ENCODE data around the gene PDCD1LG2.

The PDCD1LG2 gene

DNA sequence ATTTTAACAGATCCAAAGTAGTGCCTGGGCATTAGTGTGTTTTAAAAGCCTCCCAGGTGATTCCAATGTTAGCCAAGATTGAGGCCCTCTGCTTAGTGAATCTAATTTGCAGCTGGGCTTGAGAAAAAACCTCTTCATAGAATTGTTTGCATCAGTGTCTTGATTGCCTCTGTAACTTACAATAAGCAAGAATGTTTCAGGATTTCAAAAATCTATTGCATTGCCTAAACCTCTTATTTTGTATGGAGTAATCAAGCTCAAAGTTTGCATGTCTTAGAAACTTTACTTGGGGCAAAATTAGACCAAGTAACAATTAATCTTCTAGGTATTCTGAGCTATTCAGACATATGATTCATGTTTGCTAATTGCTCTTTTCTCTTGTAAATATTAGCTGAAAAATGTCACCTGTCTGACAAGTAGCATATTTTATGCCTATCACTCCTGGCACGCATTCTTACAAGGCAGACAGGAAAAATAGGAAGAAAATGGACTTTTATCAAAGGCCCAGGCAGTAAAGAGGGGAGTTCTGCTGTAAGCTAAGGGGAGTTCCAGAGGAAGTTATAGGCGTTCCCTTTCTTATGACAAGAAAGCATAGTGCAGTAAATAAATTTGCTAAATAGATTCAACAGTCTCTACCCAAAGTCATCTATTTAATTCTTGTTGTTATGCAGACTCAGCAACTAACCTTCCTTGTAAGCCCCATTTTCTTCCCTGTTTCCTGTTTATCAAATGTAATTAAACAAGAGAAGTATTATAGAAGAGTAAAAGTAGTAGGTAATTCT lies 21.0 kb downstream of the PDCD1LG2 start:
- DNase-seq (ENCODE audit: low read depth, low spot score) = no peak

DNA sequence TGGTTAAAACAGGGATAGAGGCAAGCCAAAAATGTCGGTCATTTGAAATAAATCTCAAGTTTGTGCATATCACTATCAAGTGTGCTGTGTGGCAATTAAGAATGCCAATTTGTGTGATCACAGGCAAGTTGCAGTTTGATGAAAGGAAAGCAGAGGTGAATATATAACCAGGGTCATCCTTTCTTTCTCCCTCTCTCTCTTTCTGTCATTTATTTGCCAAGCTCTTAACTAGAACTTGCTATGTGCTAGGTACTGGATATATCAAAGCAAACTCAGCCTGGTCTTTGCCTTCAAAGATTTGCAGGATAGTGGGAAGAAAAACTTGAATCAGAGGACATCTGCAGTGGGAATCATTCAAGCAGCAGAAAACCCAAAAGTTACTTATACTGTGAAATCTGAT lies 22.0 kb downstream of the PDCD1LG2 start:
- no peak for DNase-seq (ENCODE audit: low read depth, low spot score)

DNA sequence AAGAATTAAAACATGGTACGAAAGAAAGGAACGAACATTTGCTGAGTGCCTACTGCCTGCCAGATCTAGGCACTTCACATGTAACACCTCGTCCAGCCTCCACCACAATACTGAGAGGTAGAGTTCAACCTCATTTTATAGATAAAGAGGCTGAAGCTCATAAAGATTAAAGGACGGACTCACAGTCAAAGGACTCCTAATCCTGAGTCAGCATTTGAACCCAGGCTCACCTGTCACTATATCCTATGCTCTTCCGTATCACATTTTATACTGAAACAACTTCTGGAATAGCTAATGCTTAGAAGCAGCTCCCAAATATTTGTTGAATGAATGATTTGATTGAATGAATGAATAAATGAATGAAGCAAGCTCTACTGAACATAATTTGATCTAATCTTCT lies 22.5 kb downstream of the PDCD1LG2 start:
- DNase-seq (ENCODE audit: low read depth, low spot score) = no peak

DNA sequence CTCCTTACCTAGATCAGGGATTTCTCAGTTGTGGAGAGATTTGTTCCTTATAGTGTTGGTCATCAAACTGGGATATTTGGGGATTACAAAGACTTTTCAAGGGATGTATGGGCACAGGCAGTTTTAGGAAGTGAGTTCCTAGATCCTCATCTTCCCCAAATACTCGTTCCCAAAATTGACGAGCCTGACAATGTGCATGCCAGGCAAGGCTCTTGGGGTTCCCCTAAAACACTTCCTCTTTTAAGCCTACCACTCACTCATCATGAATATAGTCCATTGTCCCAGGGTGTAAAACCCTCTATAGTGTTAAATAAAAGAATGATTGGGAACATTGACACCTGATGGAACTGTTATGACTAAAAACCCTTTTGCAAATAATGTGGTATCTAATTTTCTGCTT lies 26.4 kb downstream of the PDCD1LG2 start:
- no peak for DNase-seq (ENCODE audit: low read depth, low spot score)

DNA sequence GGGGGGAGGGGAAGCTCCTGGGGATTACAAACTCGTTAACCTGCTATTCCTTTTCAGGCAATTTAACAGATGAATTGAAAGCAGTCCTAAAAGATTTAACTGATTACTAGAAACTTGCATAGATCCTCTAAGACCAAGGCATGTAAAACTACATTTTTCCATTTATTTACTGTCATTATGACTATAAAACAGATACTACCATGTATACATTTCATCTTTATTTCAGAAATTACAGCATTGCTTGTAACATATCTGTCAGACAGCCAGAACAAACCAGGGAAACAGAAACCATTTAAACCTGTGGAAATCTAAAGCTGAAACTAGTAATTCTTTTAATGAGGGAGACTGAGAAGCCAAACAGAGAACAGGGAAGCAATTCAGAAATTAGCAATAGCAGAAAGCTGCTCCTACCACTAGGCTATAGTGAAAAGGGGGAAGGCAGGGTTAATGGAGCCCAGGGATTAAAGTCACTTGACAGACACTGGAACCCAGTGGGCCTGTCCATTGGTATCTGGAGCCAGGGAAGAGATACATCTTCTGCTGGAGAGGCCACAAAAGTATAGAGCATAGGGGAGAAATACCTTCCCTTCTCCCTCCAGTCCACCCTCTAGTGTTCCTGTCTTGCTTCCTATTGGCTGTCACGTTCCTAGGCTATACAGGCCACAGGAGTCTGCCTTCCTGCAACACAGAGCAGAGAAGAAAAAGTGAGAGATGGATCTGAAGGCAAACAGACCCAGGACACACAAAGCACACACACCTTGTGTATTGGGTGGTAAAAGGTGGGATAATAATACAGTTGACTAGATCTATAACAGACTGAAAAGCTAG lies 33.8 kb downstream of the PDCD1LG2 start:
- no peak for DNase-seq (ENCODE audit: low read depth, low spot score)

DNA sequence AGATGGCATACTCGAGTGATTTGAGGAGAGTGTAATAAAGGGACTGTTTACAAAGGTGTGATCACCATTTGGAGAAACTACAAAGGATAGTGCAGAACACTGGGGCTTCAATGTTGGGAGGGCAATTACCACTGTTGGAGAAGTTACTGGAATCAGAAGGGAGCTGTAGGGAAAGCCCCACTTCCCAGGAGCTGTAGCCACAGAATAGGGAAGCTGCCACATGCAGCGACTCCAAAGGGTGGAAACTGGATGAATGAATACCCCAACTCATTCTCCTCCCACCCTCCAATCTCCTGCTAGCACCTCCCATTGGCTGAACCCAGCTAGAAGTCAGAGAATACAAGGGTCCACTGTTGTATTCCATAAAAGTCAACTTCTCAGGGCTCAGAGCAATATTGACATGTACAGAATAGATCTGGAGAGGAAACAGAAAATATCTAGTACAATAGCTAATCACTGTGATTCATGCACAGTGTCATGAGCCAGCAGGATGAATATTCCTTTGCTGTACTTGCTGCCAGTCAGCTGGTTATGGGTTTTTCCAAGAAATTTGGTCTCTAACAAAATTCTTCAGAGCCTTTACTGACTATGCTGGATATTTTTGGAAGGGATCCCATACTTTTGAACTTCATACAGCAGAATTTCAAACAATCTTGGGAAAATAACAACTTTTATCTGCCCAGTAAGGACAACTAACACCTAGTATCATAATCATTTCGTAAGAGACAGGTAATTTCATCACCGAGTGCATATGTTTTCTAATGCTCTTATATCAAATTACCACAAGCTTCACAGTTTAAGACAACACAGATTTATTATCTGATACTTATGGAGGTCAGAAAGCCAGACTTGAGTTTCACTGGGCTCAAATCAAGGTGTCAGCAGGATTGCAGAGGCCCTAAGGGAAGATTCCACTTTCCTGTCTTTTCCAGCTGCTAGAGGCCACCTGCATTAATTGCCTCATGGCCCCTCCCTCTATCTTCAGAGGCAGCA lies 39.6 kb downstream of the PDCD1LG2 start:
- no peak for DNase-seq (ENCODE audit: low read depth, low spot score)

DNA sequence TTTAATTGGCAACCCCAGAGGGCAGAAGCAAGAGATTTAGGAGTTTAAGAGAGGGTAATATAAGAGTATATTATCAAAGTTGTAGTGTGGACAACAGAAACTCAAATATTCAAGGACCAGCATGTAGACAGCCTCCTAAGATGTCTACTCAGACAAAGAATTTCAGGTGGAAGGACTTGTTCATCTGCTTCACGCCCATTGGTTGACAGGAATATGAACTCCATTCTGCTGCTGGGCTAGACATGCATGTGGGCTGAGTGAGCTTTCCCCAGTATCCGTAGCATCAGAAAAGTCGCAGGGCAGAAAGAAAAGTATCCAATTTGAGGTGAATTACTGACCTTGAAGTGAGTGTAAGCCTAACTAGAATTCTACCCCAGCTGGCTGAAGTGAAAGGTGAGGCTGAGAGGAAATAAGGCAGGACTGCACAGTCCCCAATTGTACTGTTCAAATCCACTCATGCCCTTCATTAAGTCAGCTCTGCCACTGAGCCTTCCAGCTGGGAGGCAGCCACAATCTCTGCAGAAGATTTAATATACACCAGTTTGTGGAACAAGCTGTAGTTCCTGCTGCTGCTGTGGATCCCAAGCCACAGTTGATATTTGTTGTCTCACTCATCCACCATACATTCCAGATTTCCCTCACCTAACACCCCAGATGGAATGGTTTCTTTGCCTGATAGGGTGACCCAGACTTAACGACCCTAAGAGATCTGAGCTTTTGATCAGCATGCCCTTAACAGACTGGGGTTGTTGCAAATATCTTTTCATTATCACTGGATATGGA lies 41.2 kb downstream of the PDCD1LG2 start:
- DNase-seq (ENCODE audit: low read depth, low spot score) = no peak

DNA sequence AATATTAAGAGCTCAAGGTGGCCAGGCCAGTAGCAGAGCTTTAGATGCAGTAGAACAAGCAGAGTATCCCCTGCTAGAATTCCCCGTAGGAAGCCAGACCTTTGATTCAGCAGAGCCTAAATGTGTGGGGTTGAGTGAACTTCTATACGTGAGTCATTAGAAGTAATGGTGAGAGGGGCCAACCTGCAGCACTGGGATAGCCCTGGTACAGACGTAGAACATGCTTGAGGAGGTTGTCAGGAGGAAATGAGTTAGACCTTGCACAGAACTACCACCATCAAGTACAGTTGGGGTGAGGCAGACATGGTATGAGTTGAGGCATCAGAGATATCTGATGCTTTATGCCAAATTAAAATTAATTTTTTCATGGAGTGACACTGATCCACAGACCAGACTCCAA lies 42.0 kb downstream of the PDCD1LG2 start:
- no peak for DNase-seq (ENCODE audit: low read depth, low spot score)

DNA sequence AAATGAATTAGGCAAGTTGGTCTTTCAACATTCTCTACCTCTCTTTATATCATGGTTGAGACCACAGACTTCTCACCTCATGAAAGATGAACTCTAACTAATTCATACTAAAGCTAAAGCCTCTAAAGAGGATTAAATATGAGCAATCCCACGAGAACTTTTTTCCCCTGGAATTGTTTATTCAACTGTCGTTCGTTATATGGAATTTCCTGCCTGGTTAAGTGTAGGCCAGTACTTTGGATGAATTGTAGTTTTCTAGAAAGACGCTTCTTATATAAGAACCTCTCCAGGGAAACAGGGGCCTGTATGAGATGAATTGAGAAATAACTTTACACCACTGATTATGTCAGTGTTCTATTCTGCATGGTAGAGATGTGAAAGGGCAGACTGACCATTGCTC lies 42.9 kb downstream of the PDCD1LG2 start:
- DNase-seq (ENCODE audit: low read depth, low spot score) = no peak

DNA sequence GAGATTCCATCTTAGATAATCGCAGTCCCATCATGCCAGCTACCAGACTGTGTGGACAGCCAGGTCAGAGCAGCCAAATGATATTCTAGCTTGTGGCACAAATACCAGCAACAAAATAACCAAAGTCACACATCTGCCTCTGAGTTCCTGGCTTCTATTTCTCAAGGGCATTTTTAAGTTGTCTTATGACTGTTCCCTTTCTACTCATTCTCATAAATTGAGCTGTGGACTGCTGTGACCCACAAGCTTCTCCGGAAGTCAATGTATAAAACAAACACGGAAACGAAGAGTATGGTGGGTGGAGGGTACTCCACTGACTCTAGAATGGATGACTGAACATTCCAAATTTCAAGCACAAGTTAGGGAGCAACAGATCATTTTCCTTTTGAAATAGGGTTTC lies 43.9 kb downstream of the PDCD1LG2 start:
- DNase-seq (ENCODE audit: low read depth, low spot score) = no peak

DNA sequence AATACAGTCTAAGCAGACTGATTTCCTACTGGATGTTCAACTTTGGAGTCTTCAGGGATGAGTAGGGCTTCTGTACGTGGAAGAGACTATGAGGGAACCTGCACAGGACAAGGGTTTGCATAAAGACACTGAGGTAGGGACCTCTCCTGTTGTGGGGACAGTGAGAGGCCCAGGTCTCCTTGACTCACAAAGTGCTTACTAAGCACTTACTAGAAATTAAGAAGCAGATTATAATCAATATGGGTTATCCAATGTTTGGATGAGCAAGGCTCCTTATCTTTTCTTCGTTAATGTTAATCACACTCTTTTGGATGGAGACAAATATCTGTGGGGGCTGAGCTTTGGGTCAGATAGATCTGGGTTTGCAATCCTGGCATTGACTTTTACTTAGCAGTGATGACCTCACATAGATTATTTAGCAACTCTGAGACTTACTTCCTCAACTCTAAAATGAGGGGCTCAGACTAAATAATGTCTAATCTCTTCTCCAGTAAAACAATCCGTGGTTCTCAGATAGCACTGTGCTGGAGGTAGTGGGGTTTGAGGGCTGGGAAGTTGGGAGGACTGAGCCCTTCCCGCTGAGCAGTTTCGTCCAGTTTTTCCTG lies 45.9 kb downstream of the PDCD1LG2 start:
- DNase-seq (ENCODE audit: low read depth, low spot score) = no peak

DNA sequence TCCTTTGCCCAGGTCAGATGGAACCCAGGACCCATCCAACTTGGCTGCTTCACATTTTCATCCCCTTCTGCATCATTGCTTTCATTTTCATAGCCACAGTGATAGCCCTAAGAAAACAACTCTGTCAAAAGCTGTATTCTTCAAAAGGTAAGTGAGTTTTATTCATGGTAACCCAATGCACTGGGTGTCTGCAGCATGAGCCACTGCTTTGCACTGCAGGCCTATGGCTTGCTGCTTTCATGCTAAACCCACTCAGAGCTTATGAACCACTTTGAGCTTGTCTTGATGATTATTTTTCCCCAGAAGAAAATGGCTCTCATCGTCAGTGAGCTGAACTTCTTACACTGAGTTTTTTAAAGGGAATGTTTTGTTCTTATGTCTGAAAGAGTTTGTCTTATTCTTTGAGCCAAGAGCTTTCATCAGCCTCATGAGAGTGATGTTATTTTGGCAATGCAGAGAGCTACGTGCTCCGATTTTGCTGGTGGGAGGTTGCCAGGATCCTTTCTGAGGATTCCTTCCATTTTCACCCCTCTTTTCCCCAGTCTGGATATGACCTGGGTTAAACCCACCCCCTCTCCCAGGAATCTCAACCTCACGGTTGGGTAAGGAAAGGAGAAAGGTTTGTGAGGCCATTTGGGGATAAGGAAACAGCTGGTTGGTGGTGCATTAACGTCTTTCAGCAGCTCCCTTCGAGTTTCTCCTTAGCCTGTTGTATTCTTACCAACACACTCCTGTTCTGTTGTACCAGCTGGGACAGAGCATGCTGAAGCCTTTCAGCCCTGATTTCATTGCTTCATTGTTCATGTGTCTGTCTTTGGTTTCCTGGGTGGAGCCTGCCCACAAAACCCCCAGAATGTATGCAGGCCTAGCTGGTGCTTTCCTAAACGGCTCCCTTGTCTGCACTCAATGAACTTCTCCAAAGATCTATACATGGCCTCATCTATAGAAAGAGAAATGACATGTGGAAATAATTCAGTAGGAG lies 47.6 kb downstream of the PDCD1LG2 start:
- DNase-seq (ENCODE audit: low read depth, low spot score) = no peak

DNA sequence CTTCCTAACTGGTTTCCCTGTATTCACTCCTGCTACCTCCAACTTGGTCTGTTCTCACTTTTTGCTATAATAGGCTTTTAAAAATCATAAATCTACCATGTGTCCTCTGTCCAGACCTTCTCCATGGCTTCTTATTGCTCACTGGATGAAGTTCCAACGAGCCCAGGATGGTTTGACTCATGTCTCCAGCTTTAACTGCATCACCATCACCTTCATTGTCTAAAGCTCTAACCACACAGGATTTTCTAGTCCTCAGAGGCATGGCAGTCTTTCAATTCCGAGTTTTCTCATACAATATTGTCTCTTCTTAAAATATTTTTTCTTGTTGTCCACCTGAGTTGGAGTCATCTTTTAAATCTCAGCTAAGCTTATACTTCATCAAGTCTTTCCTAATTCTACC lies 49.3 kb downstream of the PDCD1LG2 start:
- no peak for DNase-seq (ENCODE audit: low read depth, low spot score)

DNA sequence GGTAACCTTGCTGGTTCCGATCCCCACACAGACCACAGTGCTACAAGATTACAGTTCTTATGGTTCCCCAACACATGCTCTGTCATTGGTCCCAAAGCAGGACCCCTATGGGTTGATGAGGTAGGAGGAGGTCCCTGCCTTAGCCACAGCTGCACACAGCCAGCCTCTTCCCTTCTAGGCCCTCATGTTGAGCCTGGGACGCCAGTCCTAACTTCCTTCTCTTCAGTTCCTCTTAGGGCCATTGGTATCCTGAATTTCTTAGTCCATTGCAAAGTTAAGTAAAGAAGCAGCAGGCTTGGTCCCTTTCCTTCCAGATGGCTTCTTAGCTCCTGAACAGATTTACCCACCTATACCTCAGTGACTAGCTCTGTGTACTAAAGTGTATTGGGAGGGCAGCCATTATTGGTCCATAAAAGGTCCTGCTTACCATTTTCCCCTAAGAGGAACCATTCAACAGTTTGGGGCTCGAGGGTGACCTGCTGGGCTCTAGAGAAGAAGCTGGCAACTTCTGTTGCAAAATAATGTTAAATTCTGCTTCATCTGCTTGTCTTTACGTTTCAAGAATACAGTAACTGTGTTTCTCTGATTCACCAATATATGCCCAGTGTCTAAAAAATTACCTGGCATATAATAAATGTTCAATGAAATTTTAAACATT lies 50.2 kb downstream of the PDCD1LG2 start:
- no peak for DNase-seq (ENCODE audit: low read depth, low spot score)

DNA sequence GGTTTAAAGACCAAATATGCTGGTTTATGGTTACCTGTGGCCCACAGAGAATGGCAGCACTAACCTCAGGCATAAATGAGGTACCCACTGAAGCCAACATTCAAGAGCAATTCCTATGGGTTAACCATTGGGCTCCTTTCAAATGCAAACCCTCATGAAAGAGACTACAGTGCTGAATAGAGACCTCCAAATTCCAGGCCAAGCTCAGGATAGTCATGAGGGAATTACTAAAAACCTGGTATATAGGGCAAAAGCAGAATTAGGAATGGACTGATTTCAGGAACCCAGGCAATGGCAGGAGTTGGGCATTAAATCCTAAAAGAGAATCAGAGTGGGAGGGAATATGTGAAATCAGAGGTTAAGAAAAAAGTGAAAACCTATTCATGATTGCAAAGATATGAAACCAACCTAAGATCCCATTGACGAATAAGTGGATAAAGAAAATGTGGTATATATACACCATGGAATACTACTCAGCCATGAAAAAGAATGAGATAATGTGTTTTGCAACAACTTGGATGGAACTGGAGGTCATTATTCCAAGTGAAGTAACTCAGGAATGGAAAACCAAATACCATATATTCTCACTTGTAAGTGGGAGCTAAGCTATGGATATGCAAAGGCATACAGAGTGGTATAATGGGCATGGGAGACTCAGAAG lies 51.6 kb downstream of the PDCD1LG2 start:
- no peak for DNase-seq (ENCODE audit: low read depth, low spot score)

DNA sequence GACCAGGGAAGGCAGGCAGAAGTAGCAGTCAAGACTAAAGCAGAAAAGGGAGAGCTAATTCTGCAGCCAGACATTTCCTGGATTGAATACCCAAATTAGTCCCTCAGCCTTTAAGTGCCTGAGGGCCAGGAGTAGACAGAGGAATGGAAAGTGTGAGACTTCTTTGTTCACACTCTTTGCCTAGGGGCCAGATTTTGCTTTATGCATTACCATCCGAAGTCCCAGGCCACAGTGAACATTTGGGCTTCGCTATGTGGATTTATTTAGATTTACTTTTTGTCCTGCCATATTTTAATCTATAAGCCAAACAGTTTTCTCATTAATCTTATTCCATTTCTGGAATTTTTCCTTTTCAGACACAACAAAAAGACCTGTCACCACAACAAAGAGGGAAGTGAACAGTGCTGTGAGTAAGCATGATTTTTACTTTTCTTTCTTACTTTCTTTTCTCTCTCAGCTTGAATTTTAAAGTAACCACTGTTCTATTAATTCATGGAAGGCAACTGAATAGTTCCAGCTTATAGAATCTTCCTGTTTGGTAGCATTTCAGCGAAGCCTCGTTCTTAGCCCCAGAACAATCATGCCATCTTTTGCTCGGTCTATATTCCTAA lies 52.6 kb downstream of the PDCD1LG2 start:
- no peak for DNase-seq (ENCODE audit: low read depth, low spot score)

DNA sequence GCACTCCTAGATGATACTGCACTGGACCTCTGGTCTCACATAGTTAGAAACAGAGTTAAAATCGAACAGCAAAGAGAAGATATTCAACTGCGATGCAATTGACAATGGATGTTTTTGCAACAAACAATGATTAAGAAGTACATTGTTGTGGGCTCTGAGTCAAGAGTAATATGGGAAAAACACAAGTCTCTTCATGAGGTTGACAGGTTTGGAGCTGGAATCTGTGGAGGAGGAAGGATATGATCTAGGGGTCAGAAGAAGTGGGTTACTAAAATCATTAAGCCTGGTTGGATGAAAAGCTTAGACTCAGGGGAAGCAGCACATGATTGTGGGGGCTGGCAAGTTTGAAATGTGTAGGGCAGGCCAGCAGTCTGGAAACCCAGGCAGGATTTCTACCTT lies 53.1 kb downstream of the PDCD1LG2 start:
- no peak for DNase-seq (ENCODE audit: low read depth, low spot score)

DNA sequence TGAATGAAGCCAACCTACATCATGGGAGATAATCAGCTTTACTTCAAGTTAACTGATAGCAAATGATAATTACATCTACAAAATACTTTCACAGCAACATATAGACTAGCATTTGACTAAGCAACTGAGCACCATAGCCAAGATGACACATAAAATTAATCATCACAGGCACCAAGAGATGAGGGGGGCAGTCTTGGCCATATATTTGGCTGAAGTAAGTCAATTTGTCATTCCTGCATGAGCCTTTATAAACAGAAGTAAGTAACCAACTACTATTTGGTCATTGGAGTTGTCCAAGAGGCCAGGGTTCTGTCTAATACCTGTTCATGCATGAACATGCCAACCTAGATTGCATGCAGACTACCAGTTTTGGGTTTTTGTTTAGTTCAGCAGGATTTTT lies 53.6 kb downstream of the PDCD1LG2 start:
- DNase-seq (ENCODE audit: low read depth, low spot score) = no peak
